ENCODE results near the gene GNAL.
"Not testable (repeated sequence)": the region's sequence is repeated elsewhere in the genome, so short reads cannot be mapped to it uniquely, and the experiment has no call there.

The GNAL gene

GRCh38 chr18:11669271-11669947 is 19.7 kb upstream of the GNAL start:
- no peak for DNase-seq (ENCODE audit: low read depth)

DNA sequence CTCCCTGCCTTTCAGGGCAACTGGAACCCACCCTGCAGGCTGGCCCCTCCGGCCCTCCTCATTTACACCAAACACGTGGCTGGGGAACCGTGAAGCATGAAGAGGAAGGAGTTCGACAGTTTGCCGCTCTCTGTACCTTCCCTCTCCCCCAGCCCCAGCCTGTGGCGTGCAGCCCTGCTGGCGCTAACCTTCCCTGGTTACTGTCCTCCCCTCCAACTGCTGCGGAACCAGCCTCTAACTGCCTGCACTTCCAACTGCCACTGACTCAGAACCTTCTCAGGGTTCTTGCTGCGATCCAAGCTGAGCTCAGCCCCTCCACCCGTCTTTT is 19.2 kb upstream of the GNAL start:
- DNase-seq (ENCODE audit: low read depth): no peak

DNA sequence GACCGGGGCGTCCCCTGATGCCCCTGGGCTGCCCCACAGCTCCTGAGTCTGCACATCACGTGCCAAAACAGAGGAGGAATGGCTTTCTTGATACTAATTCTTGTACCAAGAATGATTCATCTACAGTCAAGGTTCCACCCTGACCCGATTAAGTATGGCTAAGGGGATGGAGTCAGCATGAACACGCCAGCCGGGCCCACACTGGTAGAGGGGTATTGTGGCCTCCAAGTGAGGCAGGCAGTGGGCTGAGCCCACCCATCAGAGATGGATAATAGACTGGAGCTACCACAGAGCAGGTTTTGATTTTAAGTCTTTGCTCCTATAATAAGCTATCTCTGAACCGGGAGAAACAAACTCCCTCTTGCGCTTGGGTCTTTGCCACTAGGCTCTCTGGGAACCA is 17.9 kb upstream of the GNAL start:
- no peak for DNase-seq (ENCODE audit: low read depth)

DNA sequence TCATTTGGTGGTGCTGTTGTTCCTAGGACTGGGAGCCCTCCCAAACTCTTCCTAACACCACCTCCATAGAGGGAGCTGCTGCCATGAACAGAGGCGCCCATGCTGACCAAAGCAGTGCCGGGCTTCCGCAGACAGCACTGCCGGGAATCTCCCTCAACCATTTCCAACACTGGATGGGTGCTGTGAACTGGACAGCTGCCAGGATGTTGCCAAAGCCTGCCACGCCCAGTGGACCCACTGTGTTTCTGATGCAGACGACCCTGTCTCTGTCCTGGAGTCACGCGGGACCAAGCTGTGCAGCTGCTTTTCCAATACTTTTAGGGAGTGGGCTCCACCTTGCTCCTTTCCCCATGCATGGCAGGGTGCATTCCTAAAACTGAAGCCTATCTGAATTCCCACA is 16.9 kb upstream of the GNAL start:
- DNase-seq (ENCODE audit: low read depth): no peak

DNA sequence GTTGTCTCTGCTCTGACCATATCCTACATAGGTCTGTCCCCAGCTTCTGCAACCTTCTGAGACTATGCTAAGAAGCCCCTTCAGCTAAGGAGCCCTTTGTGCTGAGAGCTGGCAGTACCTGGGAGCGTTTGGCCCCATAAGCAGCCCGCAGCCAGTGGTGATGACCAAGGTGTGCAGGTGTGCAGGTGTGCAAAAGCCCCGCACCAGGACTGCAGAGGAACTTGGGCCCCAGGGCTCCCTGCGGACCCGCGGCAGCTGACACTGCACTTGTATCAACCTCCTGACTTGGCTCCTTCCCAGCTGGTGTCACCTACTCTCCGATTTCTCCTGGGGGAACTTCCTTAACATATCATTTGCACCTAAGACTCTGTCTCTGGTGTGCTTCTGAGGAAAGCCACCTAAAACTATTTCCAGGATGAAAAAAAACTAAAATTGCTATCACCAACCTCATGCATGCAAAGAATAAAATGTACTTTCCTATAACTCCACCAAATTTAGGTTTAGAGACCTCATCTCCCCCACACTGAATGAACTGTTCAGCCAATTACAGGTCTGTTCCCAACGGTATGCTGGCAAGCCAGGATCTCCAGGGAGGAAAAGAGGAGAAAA is 16.1 kb upstream of the GNAL start:
- no peak for DNase-seq (ENCODE audit: low read depth)

GRCh38 chr18:11673560-11673959 is 15.5 kb upstream of the GNAL start:
- DNase-seq (ENCODE audit: low read depth): no peak

DNA sequence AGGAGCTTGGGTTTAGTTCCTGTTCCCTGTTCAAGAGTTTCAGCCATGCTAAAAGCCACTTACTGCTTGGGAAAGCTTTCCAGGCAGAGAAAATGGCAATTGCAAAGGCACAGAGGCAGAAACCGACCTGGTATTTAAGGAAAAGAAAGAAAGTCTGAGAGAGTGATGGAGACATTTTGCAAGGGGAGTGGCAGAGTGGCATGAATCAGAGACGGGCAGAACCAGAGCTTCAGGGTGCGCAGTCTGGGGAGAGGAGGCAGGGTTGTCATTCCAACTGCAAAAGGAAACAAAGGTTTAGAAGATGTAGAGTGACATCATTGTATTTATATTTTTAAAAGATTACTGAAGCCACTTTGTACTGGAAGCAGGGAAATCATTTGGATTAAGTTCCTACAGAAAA is 14.9 kb upstream of the GNAL start:
- no peak for DNase-seq (ENCODE audit: low read depth)

- no peak for DNase-seq (ENCODE audit: low read depth)
These were observed 12.7 kb upstream of the GNAL start for GRCh38 chr18:11676386-11676785.

DNA sequence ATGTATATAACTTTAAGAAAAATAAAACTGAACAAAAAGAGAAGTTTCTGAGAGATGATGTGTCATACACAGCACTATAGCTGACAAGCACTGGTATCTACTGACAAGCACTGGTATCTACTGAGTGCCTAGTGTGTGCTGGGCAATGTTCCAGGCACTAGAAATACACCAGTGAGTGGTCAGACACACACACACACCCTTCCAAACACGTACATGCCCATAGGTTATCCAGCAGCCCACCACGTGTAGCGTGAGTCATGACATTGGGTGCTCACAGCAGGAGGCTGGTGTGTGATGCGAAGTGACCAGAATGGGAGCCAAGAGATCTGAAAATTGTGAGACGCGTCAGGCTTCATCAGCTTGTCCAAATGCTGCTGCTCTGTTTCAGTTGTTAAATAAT is 12.2 kb upstream of the GNAL start:
- no peak for DNase-seq (ENCODE audit: low read depth)

DNA sequence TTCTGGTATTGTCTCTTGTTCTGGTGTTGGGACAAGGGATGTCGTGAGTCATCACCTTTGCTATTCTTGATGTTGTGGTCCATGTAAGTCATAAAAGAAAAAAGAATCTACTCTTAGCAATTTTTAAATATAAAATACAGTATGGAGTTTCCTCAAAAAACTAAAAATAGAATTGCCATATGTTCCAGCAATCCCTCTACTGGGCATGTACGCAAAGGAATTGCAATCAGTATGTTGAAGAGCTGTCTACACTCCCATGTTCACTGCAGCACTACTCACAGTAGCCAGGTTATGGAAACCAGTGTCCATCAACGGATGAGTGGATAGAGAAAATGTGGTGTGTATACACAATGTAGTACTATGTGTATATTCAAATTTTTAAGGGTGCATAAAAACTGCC is 10.9 kb upstream of the GNAL start:
- no peak for DNase-seq (ENCODE audit: low read depth)

DNA sequence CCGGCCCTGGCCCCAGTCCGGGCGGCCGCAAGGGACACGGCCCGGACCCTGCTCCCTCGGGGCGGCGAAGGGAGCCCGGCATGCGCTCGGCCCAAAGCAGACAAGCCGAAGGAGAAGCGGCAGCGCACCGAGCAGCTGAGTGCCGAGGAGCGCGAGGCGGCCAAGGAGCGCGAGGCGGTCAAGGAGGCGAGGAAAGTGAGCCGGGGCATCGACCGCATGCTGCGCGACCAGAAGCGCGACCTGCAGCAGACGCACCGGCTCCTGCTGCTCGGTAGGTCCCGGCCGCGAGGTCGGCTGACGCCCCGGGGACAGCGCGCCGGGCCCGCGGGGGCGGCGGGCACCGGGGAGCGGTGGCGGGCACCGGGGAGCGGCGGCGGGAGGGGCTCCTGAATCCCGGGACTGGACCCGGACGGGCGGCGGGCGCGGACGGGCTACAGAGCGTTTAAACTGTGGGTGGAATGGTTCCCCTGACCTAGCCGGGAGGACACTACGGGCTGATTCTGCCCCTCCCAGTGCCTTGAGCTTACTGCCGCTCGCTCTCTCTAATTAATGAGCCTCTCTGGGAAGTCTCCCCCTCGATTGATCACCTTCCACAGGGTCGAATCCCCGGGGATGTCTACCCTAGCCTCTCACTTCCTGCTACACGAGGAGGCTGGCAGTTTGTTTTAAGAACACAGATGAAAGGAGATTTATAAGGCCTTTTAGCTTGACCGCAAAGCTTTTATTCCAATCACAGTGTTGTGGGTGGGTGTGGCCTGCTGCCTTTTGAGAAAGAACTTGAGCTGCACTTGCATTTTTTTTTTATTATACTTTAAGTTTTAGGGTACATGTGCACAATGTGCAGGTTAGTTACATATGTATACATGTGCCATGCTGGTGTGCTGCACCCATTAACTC is 853 bp downstream of the GNAL start:
- DNase-seq (ENCODE audit: low read depth): no peak

- DNase-seq (ENCODE audit: low read depth): not testable (repeated sequence)
These were observed 1.6 kb downstream of the GNAL start for GRCh38 chr18:11690660-11691059.

- no peak for DNase-seq (ENCODE audit: low read depth)
These were observed 6.7 kb downstream of the GNAL start for GRCh38 chr18:11695736-11696135.

DNA sequence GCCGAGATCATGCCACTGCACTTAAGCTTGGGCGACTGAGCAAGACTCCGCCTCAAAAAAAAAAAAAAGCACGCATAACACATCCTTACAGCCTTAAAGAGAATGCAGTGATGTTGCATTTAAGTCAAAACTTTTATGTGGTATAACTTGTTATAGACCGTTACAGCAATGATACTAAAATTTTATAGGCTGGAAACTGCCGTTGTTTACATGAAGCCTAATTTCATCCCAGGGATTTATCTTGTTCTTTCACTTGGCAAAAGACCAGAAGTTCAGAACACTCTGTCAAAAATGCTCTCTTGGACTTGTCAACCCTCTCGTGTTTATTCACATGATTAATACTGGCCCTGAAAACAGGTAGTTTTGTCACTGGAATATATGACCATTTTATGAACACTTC is 7.4 kb downstream of the GNAL start:
- DNase-seq (ENCODE audit: low read depth): no peak

- no peak for DNase-seq (ENCODE audit: low read depth)
These were observed 11.8 kb downstream of the GNAL start for GRCh38 chr18:11700876-11701275.

DNA sequence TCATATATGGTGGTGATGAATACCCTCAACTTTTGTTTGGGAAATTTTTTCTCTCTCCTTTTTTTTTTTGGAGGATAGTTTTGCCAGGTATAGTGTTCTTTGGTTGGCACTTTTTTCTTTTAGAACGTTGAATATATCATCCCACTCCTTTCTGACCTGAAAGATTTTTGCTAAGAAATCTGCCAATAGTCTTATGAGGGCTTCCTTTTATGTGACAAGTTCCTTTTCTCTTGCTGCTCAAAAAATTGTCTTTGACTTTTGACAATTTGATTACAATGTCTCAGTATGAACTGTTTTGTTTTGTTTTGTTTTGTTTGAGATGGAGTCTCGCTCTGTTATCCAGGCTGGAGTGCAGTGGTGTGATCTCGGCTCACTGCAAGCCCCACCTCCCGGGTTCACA is 21.5 kb downstream of the GNAL start:
- no peak for DNase-seq (ENCODE audit: low read depth)

- DNase-seq (ENCODE audit: low read depth): no peak
These were observed 24.7 kb downstream of the GNAL start for GRCh38 chr18:11713756-11714155.

DNA sequence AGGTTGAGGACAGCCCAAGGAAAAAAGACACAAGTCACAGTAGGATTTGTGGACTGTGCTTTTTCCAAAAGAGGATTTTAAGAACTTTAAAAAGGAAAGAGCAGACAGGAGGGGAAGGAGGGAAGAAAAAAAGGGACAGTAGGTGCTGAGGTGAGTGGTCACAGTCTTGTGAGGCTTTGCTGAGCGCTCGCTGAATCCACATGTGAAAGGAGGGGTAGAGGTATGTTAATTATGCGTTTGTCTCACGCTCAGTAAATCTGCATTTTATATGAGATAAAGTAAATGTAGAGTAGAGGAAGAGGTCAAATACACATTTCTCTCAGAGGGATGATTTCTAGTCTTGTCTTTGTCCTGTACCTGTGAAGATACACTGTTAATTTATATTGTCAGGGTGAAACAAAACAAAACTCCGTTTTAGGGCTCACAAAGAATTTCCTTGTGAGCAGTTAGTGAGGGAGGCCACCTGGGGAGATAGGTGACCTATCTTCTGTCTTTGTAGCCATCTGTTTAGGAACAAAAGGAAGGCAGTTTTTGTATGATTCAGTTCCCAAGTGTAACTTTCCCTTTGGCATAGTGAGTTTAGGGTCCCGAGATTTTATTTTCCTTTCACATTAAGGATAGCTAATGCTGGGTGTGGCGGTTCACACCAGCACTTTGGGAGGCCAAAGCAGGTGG is 25.3 kb downstream of the GNAL start:
- DNase-seq (ENCODE audit: low read depth): no peak

DNA sequence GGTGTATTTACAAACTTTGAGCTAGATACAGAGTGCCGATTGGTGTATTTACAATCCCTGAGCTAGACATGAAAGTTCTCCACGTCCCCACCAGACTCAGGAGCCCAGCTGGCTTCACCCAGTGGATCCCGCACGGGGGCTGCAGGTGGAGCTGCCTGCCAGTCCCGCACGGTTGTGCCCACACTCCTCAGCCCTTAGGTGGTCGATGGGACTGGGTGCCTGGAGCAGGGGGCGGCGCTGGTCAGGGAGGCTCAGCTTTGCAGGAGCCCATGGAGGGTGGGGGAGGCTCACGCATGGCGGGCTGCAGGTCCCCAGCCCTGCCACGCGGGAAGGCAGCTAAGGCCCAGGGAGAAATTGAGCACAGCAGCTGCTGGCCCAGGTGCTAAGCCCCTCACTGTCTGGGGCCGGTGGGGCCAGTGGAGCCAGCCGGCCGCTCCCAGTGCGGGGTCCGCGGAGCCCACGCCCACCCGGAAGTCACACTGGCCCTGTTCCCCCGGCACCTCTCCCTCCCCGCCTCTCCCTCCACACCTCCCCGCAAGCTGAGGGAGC is 27.8 kb downstream of the GNAL start:
- not testable (repeated sequence) for DNase-seq (ENCODE audit: low read depth)

- no peak for DNase-seq (ENCODE audit: low read depth)
These were observed 30.0 kb downstream of the GNAL start for GRCh38 chr18:11719050-11719449.

DNA sequence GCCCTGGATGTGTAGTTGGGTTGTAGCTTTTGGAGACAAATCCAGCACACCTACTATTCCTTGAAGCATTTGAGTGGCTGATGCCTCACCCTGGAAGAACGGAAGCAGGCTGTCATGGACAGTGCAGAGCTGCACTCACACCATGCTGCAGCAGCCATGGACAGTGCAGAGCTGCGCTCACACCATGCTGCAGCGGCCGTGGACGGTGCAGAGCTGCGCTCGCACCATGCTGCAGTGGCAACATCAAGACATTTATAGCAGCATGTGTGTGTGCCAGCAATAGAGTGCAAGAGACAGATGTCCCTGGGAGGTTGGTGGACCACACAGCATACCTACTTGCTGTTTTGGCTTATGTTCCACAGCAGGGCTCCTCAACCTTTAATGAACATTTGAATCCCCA is 30.6 kb downstream of the GNAL start:
- no peak for DNase-seq (ENCODE audit: low read depth)

DNA sequence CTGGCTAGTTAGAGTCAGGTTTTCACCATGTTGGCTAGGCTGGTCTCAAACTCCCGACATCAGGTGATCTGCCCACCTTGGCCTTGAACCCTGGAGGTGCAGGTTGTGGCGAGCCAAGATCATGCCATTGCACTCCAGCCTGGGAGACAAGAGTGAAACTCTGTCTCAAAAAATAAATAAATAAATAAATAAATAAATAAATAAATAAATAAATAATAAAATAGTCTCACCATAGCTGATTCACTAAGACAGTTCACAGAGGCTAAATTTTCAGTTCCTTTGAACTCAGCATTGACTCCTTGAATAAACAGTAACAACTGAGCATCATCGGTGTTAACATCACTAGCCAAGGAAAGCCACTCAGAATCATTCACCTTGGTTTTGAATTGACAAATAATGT is 32.7 kb downstream of the GNAL start:
- DNase-seq (ENCODE audit: low read depth): no peak

- DNase-seq (ENCODE audit: low read depth): no peak
These were observed 35.7 kb downstream of the GNAL start for GRCh38 chr18:11724781-11725180.
